Nephron progenitor cell (in vitro differentiated cells): Measurements from ENCODE around the gene LARP4B.

Experiments
- DNase-seq: peaks from one replicate; pipeline ENCODE4 v3.0.0; 2021
- H3K27ac Mint-ChIP-seq: 2 replicates; pipeline ENCODE4 v1.8.0; 2021; ENCODE audit warnings: mild to moderate bottlenecking, moderate library complexity, mixed read lengths
- H3K27me3 Mint-ChIP-seq: 2 replicates; pipeline ENCODE4 v1.8.0; 2021; ENCODE audit warnings: mild to moderate bottlenecking, low read depth, mixed read lengths; ENCODE audit not compliant: poor library complexity
- H3K36me3 Mint-ChIP-seq: 2 replicates; pipeline ENCODE4 v1.8.0; 2021; ENCODE audit warnings: low read depth, mixed read lengths
- H3K4me1 Mint-ChIP-seq: 2 replicates; pipeline ENCODE4 v1.8.0; 2021; ENCODE audit warnings: mixed read lengths
- H3K4me3 Mint-ChIP-seq: 2 replicates; pipeline ENCODE4 v1.8.0; 2021; ENCODE audit warnings: mild to moderate bottlenecking, moderate library complexity, mixed read lengths
- H3K9me3 Mint-ChIP-seq: 2 replicates; pipeline ENCODE4 v1.8.0; 2021; ENCODE audit warnings: mild to moderate bottlenecking, moderate library complexity, mixed read lengths
- TF ChIP-seq, protein P1 (sequence below): fragments of 200-600 bp; sonication (generic); IDR thresholded peaks from 2 replicates; pipeline ENCODE4 v1.5.0; 2021; ENCODE audit warnings: antibody characterized with exemption

The LARP4B gene

DNA sequence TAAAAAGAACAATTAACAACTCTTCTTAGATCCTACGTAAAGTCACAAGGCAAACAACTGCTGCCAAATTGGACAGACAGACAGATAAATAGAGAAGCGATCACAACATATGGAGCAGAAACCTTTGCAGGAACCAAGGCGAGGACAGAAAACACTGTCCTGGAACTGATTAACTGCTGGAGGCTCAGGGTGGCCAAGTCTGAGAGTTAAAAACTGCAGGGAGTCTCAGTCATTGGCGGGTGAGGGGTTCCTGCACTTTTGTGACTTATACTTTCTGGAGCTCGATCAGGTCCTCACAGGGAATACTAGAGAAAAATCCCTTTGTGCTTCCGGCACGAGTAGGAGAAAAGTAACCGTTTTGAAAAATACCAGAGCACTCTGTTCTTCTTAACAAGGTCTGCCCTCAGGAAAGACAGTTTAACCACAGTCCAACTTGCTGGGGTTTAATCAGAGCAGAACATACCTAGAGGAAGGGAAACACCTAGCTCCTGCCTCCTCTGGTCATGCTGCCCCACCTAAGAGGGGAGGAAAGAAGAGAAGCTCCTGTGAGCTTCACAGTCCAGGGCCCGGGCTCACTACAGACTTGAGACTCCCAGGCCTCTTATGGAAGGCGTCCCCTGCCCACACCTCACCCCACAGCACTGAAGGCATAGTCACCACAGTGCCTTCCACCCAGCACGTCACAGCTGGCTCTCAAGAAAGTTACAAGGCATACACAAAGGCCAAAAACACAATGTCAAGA lies 74.9 kb downstream of the LARP4B start:
- Mint-ChIP-seq H3K9me3 (peaks cover 25% of the 10 kb centered on the region), H3K4me3 (no peak overlapping the region), H3K27me3 (no peaks in the 10 kb centered on the region), H3K27ac (peak overlapping the region; percentile 87), H3K4me1 (peaks cover 21% of the 10 kb centered on the region), H3K36me3 (peaks cover 95% of the 10 kb centered on the region)
- DNase-seq: no peak
- TF ChIP-seq, protein P1, sequence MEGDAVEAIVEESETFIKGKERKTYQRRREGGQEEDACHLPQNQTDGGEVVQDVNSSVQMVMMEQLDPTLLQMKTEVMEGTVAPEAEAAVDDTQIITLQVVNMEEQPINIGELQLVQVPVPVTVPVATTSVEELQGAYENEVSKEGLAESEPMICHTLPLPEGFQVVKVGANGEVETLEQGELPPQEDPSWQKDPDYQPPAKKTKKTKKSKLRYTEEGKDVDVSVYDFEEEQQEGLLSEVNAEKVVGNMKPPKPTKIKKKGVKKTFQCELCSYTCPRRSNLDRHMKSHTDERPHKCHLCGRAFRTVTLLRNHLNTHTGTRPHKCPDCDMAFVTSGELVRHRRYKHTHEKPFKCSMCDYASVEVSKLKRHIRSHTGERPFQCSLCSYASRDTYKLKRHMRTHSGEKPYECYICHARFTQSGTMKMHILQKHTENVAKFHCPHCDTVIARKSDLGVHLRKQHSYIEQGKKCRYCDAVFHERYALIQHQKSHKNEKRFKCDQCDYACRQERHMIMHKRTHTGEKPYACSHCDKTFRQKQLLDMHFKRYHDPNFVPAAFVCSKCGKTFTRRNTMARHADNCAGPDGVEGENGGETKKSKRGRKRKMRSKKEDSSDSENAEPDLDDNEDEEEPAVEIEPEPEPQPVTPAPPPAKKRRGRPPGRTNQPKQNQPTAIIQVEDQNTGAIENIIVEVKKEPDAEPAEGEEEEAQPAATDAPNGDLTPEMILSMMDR: no peak

DNA sequence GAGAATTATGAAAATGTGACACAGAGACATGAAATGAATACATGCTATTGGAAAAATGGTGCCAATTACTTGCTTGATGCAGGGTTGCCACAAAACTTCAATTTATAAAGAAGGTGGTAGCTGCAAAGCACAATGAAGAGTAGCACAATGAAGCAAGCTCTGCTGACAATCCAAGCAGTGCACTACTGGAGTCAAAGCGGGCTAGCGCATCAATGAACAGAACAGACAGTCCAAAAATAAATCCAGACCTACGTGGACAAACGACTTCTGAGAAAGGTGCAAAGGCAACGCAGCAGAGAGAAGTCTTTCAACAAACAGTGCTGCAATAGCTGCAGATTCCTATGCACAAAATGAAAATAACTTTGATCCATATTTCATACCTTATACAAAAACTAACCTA lies 75.8 kb downstream of the LARP4B start:
- Mint-ChIP-seq H3K9me3 (peaks cover 27% of the 10 kb centered on the region), H3K4me1 (peaks cover 21% of the 10 kb centered on the region), H3K27me3 (no peaks in the 10 kb centered on the region), H3K36me3 (peaks cover 95% of the 10 kb centered on the region), H3K4me3 (no peak overlapping the region), H3K27ac (no peak overlapping the region)
- no peak for DNase-seq
- TF ChIP-seq, protein P1: no peak

DNA sequence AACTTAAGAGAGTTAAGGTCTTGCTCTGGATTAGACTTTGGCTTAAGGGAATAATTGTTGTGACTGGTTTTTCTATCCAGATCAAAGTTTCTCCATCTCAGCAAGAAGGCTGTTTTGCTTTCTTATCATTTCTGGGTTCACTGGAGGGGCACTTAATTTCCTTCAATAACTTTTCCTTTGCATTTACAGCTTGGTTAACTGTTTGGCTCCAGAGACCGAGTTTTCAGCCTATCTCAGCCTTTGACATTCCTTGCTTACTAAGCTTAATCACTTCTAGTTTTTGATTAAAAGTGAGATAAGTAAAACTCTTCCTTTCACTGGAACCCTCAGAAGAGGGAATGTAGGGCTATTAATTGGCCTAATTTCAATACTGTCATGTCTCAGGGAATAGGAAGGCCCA lies 76.4 kb downstream of the LARP4B start:
- no peak for DNase-seq
- peaks cover 30% of the 10 kb centered on the region for H3K9me3 Mint-ChIP-seq
- peaks cover 95% of the 10 kb centered on the region for H3K36me3 Mint-ChIP-seq
- H3K4me1 Mint-ChIP-seq: peaks cover 21% of the 10 kb centered on the region
- TF ChIP-seq, protein P1: no peak
- no peak overlapping the region for H3K27ac Mint-ChIP-seq
- H3K4me3 Mint-ChIP-seq: no peak overlapping the region
- no peaks in the 10 kb centered on the region for H3K27me3 Mint-ChIP-seq

DNA sequence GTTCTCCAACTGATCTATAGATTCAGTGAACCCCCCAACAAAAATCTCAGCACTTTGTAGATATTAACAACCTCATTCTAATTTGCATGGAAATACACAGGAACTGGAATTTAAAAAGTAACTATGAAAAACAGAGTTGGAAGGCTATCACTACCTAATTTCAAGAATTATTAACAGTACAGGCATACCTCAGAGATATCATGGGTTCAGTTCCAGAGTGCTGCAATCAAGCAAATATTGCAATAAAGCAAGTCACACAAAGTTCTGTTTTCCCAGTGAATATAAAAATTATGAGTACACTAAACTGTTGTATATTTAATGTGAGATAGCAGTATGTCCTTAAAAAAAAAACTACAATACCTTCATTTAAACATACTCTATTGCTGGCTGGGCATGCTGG lies 78.5 kb downstream of the LARP4B start:
- Mint-ChIP-seq H3K27me3 (peaks cover 6% of the 10 kb centered on the region), H3K9me3 (peaks cover 43% of the 10 kb centered on the region), H3K36me3 (peaks cover 95% of the 10 kb centered on the region), H3K4me3 (no peak overlapping the region), H3K27ac (no peak overlapping the region), H3K4me1 (peaks cover 18% of the 10 kb centered on the region)
- DNase-seq: no peak
- TF ChIP-seq, protein P1: no peak

DNA sequence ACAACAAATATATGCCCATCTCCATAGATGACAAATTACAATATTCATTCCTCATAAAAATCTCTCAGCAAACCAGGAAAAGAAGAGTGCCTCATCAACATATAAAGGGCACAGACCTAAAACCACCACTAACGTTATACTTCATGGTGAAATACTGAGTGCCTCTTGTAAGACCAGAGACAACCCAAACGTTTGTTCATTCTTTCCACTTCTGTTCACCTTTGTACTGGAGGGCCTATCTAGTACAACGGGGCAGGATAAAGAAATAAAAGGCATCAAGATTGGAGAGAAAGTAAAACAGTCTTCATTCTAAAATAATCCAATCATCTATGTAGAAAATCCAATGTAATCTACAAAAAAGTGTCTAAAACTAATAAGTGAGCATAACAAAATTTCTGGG lies 79.1 kb downstream of the LARP4B start:
- TF ChIP-seq, protein P1: no peak
- no peak overlapping the region for H3K4me3 Mint-ChIP-seq
- peaks cover 43% of the 10 kb centered on the region for H3K9me3 Mint-ChIP-seq
- no peak overlapping the region for H3K27ac Mint-ChIP-seq
- H3K4me1 Mint-ChIP-seq: peaks cover 12% of the 10 kb centered on the region
- DNase-seq: no peak
- H3K27me3 Mint-ChIP-seq: peaks cover 6% of the 10 kb centered on the region
- H3K36me3 Mint-ChIP-seq: peaks cover 95% of the 10 kb centered on the region

DNA sequence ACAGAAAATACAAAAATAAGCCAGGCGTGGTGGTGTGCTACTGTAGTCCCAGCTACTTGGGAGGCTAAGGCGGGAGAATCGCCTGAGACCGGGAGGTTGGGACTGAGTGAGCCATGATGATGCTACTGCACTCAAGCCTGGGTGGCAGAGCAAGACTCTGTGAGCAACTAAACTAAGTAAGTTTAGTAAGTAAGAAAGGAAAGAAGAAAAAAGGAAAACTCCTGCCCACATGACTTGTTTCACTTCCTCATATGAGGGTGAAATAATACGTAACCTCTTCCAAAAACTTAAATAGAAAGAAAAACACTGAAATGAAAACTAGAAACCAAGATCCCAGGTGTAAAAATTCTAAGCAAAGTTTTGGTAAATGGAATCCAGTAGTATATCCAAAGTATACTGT lies 79.6 kb downstream of the LARP4B start:
- TF ChIP-seq, protein P1: no peak
- Mint-ChIP-seq H3K4me1 (peaks cover 11% of the 10 kb centered on the region), H3K27me3 (peaks cover 6% of the 10 kb centered on the region), H3K27ac (no peak overlapping the region), H3K9me3 (peaks cover 43% of the 10 kb centered on the region), H3K36me3 (peaks cover 94% of the 10 kb centered on the region), H3K4me3 (no peak overlapping the region)
- DNase-seq: no peak
